RWPE2 (cell line): ENCODE data around the gene CFAP46.
A peak's percentile ranks its signal among the peaks of the same experiment; 100 is the strongest.

ENCODE experiments used
- ATAC-seq: fragments of 200-7000 bp; cut with Tn5 transposase; 3 replicates; pipeline ENCODE4 v1.9.1; 2021; ENCODE audit warnings: low read depth
- DNase-seq: peaks from one replicate; pipeline ENCODE4 v3.0.0-alpha.2; 2020; ENCODE audit warnings: low spot score
- H3K27ac ChIP-seq: fragments of 450-650 bp; 2 replicates; pipeline ENCODE4 v1.5.1; 2017; ENCODE audit warnings: mild to moderate bottlenecking; ENCODE audit not compliant: poor library complexity, severe bottlenecking
- H3K27me3 ChIP-seq: fragments of 250-450 bp; sonication (Bioruptor Pico); 2 replicates; pipeline ENCODE4 v1.5.1; 2021; ENCODE audit warnings: mild to moderate bottlenecking, moderate library complexity; ENCODE audit not compliant: insufficient read depth, poor library complexity, severe bottlenecking
- H3K36me3 ChIP-seq: fragments of 250-450 bp; sonication (Bioruptor Pico); 2 replicates; pipeline ENCODE4 v1.5.1; 2020; ENCODE audit warnings: low read depth, mild to moderate bottlenecking, moderate library complexity
- H3K4me1 ChIP-seq: fragments of 250-450 bp; sonication (Bioruptor Pico); 2 replicates; pipeline ENCODE4 v1.5.1; 2021; ENCODE audit warnings: mild to moderate bottlenecking, moderate library complexity; ENCODE audit not compliant: insufficient read depth, poor library complexity, severe bottlenecking
- H3K4me3 ChIP-seq: fragments of 250-450 bp; sonication (Bioruptor Pico); 2 replicates; pipeline ENCODE4 v1.5.1; 2021; ENCODE audit warnings: mild to moderate bottlenecking, moderate library complexity; ENCODE audit not compliant: severe bottlenecking
- H3K9me3 ChIP-seq: fragments of 250-450 bp; sonication (Bioruptor Pico); 2 replicates; pipeline ENCODE4 v1.5.1; 2021; ENCODE audit warnings: mild to moderate bottlenecking, moderate library complexity; ENCODE audit not compliant: severe bottlenecking
- CTCF ChIP-seq: fragments of 450-650 bp; IDR thresholded peaks from one replicate; pipeline ENCODE4 v1.5.1; 2017; ENCODE audit warnings: mild to moderate bottlenecking, moderate library complexity; ENCODE audit not compliant: poor library complexity, severe bottlenecking

The CFAP46 gene

DNA sequence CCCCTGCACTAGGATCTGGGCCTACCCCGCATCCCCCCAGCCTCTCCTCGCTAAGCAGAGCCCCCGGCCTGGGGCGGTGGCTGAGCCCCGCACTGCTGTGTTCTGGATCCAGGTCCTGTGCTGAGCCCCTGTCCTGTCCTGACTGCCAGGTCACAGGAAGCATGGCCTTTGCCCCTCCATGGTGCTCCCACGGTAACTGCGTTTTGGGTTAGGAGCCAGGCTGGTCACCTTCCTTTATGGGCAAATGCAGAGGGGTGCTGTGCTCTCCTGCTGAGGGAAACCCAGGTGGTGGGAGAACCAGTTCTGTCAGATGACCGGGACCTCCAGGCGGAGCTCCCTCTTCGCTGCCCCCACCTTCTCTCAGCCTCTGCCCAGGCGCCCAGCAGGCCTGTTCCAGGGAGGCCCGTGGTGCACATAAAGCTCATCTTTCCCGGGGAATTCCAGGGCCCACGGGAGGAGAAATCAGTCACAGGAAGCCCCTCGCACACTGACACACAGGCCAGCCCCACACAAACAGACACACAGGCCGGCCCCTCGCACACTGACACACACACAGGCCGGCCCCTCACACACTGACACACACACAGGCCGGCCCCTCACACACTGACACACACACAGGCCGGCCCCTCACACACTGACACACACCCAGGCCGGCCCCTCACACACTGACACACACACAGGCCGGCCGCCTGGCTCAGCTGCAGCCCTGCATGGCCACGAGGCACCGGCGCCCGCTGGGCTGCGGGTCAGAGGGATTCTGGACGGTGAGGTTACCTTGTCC, 75.6 kb downstream of the CFAP46 start:
- no peak for ATAC-seq

GRCh38 chr10:132865851-132866600, 76.3 kb downstream of the CFAP46 start:
- peak; percentile 38 for DNase-seq

More for the DNA sequence above, 75.6 kb downstream of the CFAP46 start:
- TF ChIP-seq CTCF, result no peak
- no peak overlapping the region for H3K4me3 ChIP-seq
- H3K36me3 ChIP-seq, result no peaks in the 10 kb centered on the region
- no peaks in the 10 kb centered on the region for H3K9me3 ChIP-seq
- peak; percentile 49 for DNase-seq
- H3K27me3 ChIP-seq, result peaks cover 7% of the 10 kb centered on the region
- H3K27ac ChIP-seq, result no peak overlapping the region
- no peaks in the 10 kb centered on the region for H3K4me1 ChIP-seq

GRCh38 chr10:132865171-132865631, 77.2 kb downstream of the CFAP46 start:
- no peak; the same call in 2 of the 3 replicates for ATAC-seq
- H3K9me3 ChIP-seq, result no peaks in the 10 kb centered on the region
- no peaks in the 10 kb centered on the region for H3K4me1 ChIP-seq
- H3K27ac ChIP-seq, result no peak overlapping the region
- TF ChIP-seq CTCF, result no peak
- H3K4me3 ChIP-seq, result no peak overlapping the region
- H3K27me3 ChIP-seq, result peaks cover 5% of the 10 kb centered on the region
- no peaks in the 10 kb centered on the region for H3K36me3 ChIP-seq
- peak; percentile 45 for DNase-seq

More at GRCh38 chr10:132865851-132866600, 76.3 kb downstream of the CFAP46 start:
- no peak for TF ChIP-seq CTCF
- Histone ChIP-seq H3K4me3 (no peak overlapping the region), H3K9me3 (no peaks in the 10 kb centered on the region), H3K27ac (no peak overlapping the region), H3K4me1 (no peaks in the 10 kb centered on the region), H3K27me3 (peaks cover 6% of the 10 kb centered on the region), H3K36me3 (no peaks in the 10 kb centered on the region)
- no peak for ATAC-seq

- Histone ChIP-seq H3K36me3 (no peaks in the 10 kb centered on the region), H3K9me3 (no peaks in the 10 kb centered on the region), H3K4me1 (no peaks in the 10 kb centered on the region), H3K27ac (no peak overlapping the region), H3K4me3 (no peak overlapping the region), H3K27me3 (peaks cover 5% of the 10 kb centered on the region)
- peak; percentile 59 for DNase-seq
- ATAC-seq, result no peak
- TF ChIP-seq CTCF, result no peak
Observed at GRCh38 chr10:132862485-132863420, 79.6 kb downstream of the CFAP46 start.
